ENCODE data around the gene ZNF239.

GRCh38 chr10:43599333-43599732 is 24.9 kb upstream of the ZNF239 start:
- TF ChIP-seq CTCF (IDR thresholded peaks at IDR 0.05; ENCODE audit: poor library complexity, severe bottlenecking) (no peak), EZH2 (IDR thresholded peaks at IDR 0.05; ENCODE audit: borderline replicate concordance, insufficient read depth, low read length, poor library complexity, severe bottlenecking) (no peak), POLR2AphosphoS5 (IDR thresholded peaks at IDR 0.05) (no peak), REST (IDR thresholded peaks at IDR 0.05; ENCODE audit: borderline replicate concordance) (no peak), EP300 (conservative IDR thresholded peaks at IDR 0.05; ENCODE audit: poor library complexity, severe bottlenecking) (no peak), RAD21 (conservative IDR thresholded peaks at IDR 0.05) (no peak), TAF1 (IDR thresholded peaks at IDR 0.05; ENCODE audit: low read depth) (no peak), MXI1 (conservative IDR thresholded peaks at IDR 0.05; ENCODE audit: poor library complexity, severe bottlenecking) (no peak)

Measured in neural cell (in vitro differentiated cells).